Transverse colon (tissue), 4 donors: Measurements from ENCODE around the gene RBM27.

Experiments
- CTCF ChIP-seq, 5 experiments: fragments of 200-600 bp in 3 of 5; fragments of 450-650 bp in 2 of 5; sonication (generic) in 3 of 5; IDR thresholded peaks; 1 replicate in 2 of 5; 2 replicates in 3 of 5; pipeline ENCODE4 v1.5.1; 2016 to 2017; ENCODE audit warnings: antibody characterized with exemption in 5 of 5, inconsistent platforms in 3 of 5, mild to moderate bottlenecking in 2 of 5, moderate library complexity in 1 of 5
- EP300 ChIP-seq: sonication (generic); formaldehyde crosslinking; IDR thresholded peaks from one replicate; pipeline ENCODE4 v1.6.1; 2017; ENCODE audit warnings: antibody characterized with exemption, low read depth
- POLR2A ChIP-seq: fragments of 450-650 bp; IDR thresholded peaks from one replicate; pipeline ENCODE4 v1.6.1; 2016; ENCODE audit warnings: antibody characterized with exemption, mild to moderate bottlenecking, moderate library complexity
- POLR2AphosphoS5 ChIP-seq, 3 donors: sonication (generic); formaldehyde crosslinking; IDR thresholded peaks; one replicate each; pipeline ENCODE4 v1.6.1; 2016; ENCODE audit warnings: antibody characterized with exemption in 3 of 3

GRCh38 chr5:146221234-146221633 is 17.8 kb downstream of the RBM27 start:
- TF ChIP-seq CTCF (IDR thresholded peaks at IDR 0.05): no peak
- no peak for TF ChIP-seq POLR2A
- TF ChIP-seq EP300: no peak
- TF ChIP-seq POLR2AphosphoS5 (IDR thresholded peaks at IDR 0.05): no peak
